NCI-H2081 (cell line): Measurements from ENCODE around the gene LRCH3.

ENCODE experiments used
- DNase-seq, 2 experiments: peaks; one replicate each; lab custom pipeline; 2025; lab: John Stamatoyannopoulos, UW

The LRCH3 gene

DNA sequence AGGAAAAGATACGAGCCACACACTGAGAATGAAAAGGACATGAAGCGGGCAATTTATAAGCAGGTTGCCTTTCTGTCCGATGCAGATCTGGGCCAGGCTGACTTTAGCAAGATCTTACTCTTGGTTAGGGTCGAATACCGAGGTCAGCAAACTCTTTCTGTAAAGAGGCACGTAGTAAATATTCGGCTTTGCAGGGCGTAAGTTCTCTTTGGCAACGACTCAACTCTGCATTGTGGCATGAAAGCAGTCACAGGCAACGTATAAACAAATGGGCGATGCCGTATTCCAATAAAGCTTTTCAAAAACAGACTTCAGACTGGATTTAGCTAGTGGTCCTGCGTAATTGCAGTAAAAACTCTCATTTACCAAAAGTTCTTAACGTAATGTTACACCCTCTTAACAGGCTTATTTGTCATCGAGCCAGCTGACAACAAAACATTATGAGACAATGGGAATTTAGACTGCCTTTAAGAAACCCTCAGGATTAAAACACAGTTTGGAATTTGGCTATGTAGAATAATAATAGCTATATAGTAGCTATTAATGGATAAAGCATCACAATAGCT, 145.8 kb downstream of the LRCH3 start:
- DNase-seq = no peak
